ENCODE data around the gene GRM5.
"Not testable (repeated sequence)": the region's sequence is repeated elsewhere in the genome, so short reads cannot be mapped to it uniquely, and the experiment has no call there.

GRCh38 chr11:89019827-89020547, 45.8 kb downstream of the GRM5 start:
- not testable (repeated sequence) for TF ChIP-seq CTCF (IDR thresholded peaks at IDR 0.05; ENCODE audit: poor library complexity); EZH2 (IDR thresholded peaks at IDR 0.05; ENCODE audit: borderline replicate concordance); EZH2phosphoT487 (IDR thresholded peaks at IDR 0.05; ENCODE audit: low read depth, severe bottlenecking, unreplicated experiment)

All from hepatocyte (in vitro differentiated cells).